ENCODE measurements around the gene OMA1. TPM values are rescaled to one million over a fixed set of nuclear protein-coding genes. Genes with fewer than 3 reads are reported as not detected.

OMA1 gene
- polyA plus RNA-seq, 1 of the 3 experiments (the other 2 are of a cell fraction) = 6.9 TPM

- H3K9me3 ChIP-seq = no peaks in the 10 kb centered on the region
- no peaks in the 10 kb centered on the region for H3K36me3 ChIP-seq (replicated peaks in 1 of 2; ENCODE audit: control insufficient read depth in 1 of 2, insufficient read depth in 2 of 2, low read length in 1 of 2)
- H3K4me3 ChIP-seq (ENCODE audit: low read depth in 2 of 2, low read length in 1 of 2) = no peak overlapping the region
- no peak overlapping the region for H3K9ac ChIP-seq
- POLR2A ChIA-PET = no interaction called here
- peaks cover 7% of the 10 kb centered on the region for H3F3A ChIP-seq (replicated peaks; ENCODE audit: insufficient read depth)
- H3K4me2 ChIP-seq = no peak overlapping the region
- no peaks in the 10 kb centered on the region for H4K20me1 ChIP-seq (ENCODE audit: insufficient read depth)
- no peak overlapping the region for H2AFZ ChIP-seq (ENCODE audit: low read depth)
- peaks cover 8 to 30% of the 10 kb centered on the region in 2 experiments; a peak in 3 of 4 replicates for H3K4me1 ChIP-seq (ENCODE audit: control insufficient read depth in 1 of 2, insufficient read depth in 2 of 2, low read depth in 1 of 2, low read length in 1 of 2)
- TF ChIP-seq TEAD4 (IDR thresholded peaks at IDR 0.05; ENCODE audit: borderline replicate concordance, insufficient read depth) = no peak
- no peak for DNase-seq
- CTCF ChIA-PET = no interaction called here
- H3K79me2 ChIP-seq (ENCODE audit: insufficient read depth) = no peaks in the 10 kb centered on the region
- 64% methylated on average over 4 of the region's 4 CpGs for WGBS (ENCODE audit: low lambda C conversion rate)
- no peaks in the 10 kb centered on the region for H3K27me3 ChIP-seq (ENCODE audit: insufficient read depth)
- no peak overlapping the region for H3K27ac ChIP-seq (ENCODE audit: low read depth in 2 of 2, low read length in 1 of 2)
- H3K9me2 ChIP-seq = no peaks in the 10 kb centered on the region
Measured at GRCh38 chr1:58435376-58435775, 111.2 kb downstream of the OMA1 start.

DNA sequence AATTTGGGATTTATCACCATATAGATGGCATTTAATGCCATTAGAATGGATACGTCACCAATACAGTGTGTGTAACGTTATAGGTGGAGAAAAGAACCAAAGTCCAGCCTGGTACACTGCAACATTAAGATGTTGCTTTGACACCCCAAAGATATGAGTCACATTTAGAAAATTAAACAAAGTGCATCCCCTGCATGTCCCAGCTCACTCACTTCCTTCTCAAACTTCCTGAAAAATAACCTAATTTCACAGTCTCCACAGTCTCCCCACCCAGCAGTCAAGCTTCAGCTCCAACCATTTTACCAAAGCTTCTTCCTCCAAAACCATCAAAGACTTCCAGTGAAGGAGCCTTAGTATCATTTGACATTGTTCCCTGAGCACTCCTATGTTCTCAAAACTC, 111.9 kb downstream of the OMA1 start:
- 96% methylated on average over 2 of the region's 2 CpGs for WGBS (ENCODE audit: low lambda C conversion rate)
- H3K4me2 ChIP-seq = no peak overlapping the region
- H3K79me2 ChIP-seq (ENCODE audit: insufficient read depth) = no peaks in the 10 kb centered on the region
- no peaks in the 10 kb centered on the region for H3K27me3 ChIP-seq (ENCODE audit: insufficient read depth)
- no peaks in the 10 kb centered on the region for H3K36me3 ChIP-seq (replicated peaks in 1 of 2; ENCODE audit: control insufficient read depth in 1 of 2, insufficient read depth in 2 of 2, low read length in 1 of 2)
- H2AFZ ChIP-seq (ENCODE audit: low read depth) = no peak overlapping the region
- H3K4me1 ChIP-seq (ENCODE audit: control insufficient read depth in 1 of 2, insufficient read depth in 2 of 2, low read depth in 1 of 2, low read length in 1 of 2) = peaks cover 8 to 30% of the 10 kb centered on the region in 2 experiments; a peak in 3 of 4 replicates
- no peaks in the 10 kb centered on the region for H4K20me1 ChIP-seq (ENCODE audit: insufficient read depth)
- no peak overlapping the region for H3K27ac ChIP-seq (ENCODE audit: low read depth in 2 of 2, low read length in 1 of 2)
- peaks cover 7% of the 10 kb centered on the region for H3F3A ChIP-seq (replicated peaks; ENCODE audit: insufficient read depth)
- no peaks in the 10 kb centered on the region for H3K9me2 ChIP-seq
- CTCF ChIA-PET = interaction anchor here (0.6 kb wide), 1 partner anchor 915 kb away, joined by 3 read pairs; no protein-coding TSS in a partner anchor
- no peak for DNase-seq
- no peak overlapping the region for H3K9ac ChIP-seq
- POLR2A ChIA-PET = no interaction called here
- no peak for TF ChIP-seq FOSL2 (IDR thresholded peaks at IDR 0.05; ENCODE audit: borderline replicate concordance, low read depth)
- H3K4me3 ChIP-seq (ENCODE audit: low read depth in 2 of 2, low read length in 1 of 2) = no peak overlapping the region
- no peaks in the 10 kb centered on the region for H3K9me3 ChIP-seq

GRCh38 chr1:58434181-58434580, 112.3 kb downstream of the OMA1 start:
- no peak overlapping the region for H2AFZ ChIP-seq (ENCODE audit: low read depth)
- ChIA-PET CTCF (interaction anchor here (0.6 kb wide), 1 partner anchor 914 kb away, joined by 3 read pairs; no protein-coding TSS in a partner anchor), POLR2A (no interaction called here)
- DNase-seq = no peak
- no peak overlapping the region for H3K4me2 ChIP-seq
- H3F3A ChIP-seq (replicated peaks; ENCODE audit: insufficient read depth) = peaks cover 7% of the 10 kb centered on the region
- no peaks in the 10 kb centered on the region for H3K9me3 ChIP-seq
- H4K20me1 ChIP-seq (ENCODE audit: insufficient read depth) = no peaks in the 10 kb centered on the region
- H3K4me3 ChIP-seq (ENCODE audit: low read depth in 2 of 2, low read length in 1 of 2) = no peak overlapping the region
- no peaks in the 10 kb centered on the region for H3K27me3 ChIP-seq (ENCODE audit: insufficient read depth)
- WGBS (ENCODE audit: low lambda C conversion rate) = 76% methylated on average over 2 of the region's 2 CpGs
- TF ChIP-seq SMC3 (IDR thresholded peaks at IDR 0.05; ENCODE audit: low read depth, low read length) (no peak), EP300 (IDR thresholded peaks at IDR 0.05; ENCODE audit: borderline replicate concordance in 1 of 2, low read depth in 1 of 2, low read length in 1 of 2) (no peak), FOXM1 (IDR thresholded peaks at IDR 0.05; ENCODE audit: low read depth) (no peak), ELF1 (IDR thresholded peaks at IDR 0.05) (no peak)
- peaks cover 8 to 30% of the 10 kb centered on the region in 2 experiments; a peak in 3 of 4 replicates for H3K4me1 ChIP-seq (ENCODE audit: control insufficient read depth in 1 of 2, insufficient read depth in 2 of 2, low read depth in 1 of 2, low read length in 1 of 2)
- no peaks in the 10 kb centered on the region for H3K9me2 ChIP-seq
- no peak overlapping the region for H3K9ac ChIP-seq
- H3K36me3 ChIP-seq (replicated peaks in 1 of 2; ENCODE audit: control insufficient read depth in 1 of 2, insufficient read depth in 2 of 2, low read length in 1 of 2) = no peaks in the 10 kb centered on the region
- H3K79me2 ChIP-seq (ENCODE audit: insufficient read depth) = no peaks in the 10 kb centered on the region
- H3K27ac ChIP-seq (ENCODE audit: low read depth in 2 of 2, low read length in 1 of 2) = no peak overlapping the region
